Loucy (cell line): ENCODE measurements around the gene NRG3.

Experiments
- H2AFZ ChIP-seq: fragments of 200-600 bp; sonication (generic); 2 replicates; pipeline ENCODE4 v1.6.0; 2016; ENCODE audit warnings: antibody characterized with exemption, mild to moderate bottlenecking, low read length, moderate library complexity
- H3F3A ChIP-seq: fragments of 200-600 bp; 2 replicates; pipeline ENCODE4 v1.6.0; 2016; ENCODE audit warnings: antibody characterized with exemption, low read depth, mild to moderate bottlenecking
- H3K27me3 ChIP-seq: fragments of 200-600 bp; sonication (generic); 2 replicates; pipeline ENCODE4 v1.6.1; 2014; ENCODE audit warnings: low read length, mild to moderate bottlenecking; ENCODE audit not compliant: insufficient read depth, poor library complexity, severe bottlenecking
- H3K36me3 ChIP-seq: fragments of 200-600 bp; sonication (generic); 2 replicates; pipeline ENCODE4 v1.6.1; 2016; ENCODE audit warnings: low read length; ENCODE audit not compliant: insufficient read depth
- H3K4me1 ChIP-seq: fragments of 200-600 bp; sonication (generic); 2 replicates; pipeline ENCODE4 v1.5.1; 2014; ENCODE audit warnings: low read length, mild to moderate bottlenecking; ENCODE audit not compliant: insufficient read depth, poor library complexity, severe bottlenecking
- H3K4me2 ChIP-seq: fragments of 200-600 bp; sonication (generic); 2 replicates; pipeline ENCODE4 v1.6.0; 2014; ENCODE audit warnings: antibody characterized with exemption, low read length, low read depth, mild to moderate bottlenecking; ENCODE audit not compliant: poor library complexity, severe bottlenecking
- H3K4me3 ChIP-seq: fragments of 200-600 bp; sonication (generic); 2 replicates; pipeline ENCODE4 v1.5.1; 2014; ENCODE audit warnings: low read length, mild to moderate bottlenecking, mixed read lengths; ENCODE audit not compliant: poor library complexity, severe bottlenecking
- H3K79me2 ChIP-seq: fragments of 200-600 bp; sonication (generic); 2 replicates; pipeline ENCODE4 v1.6.1; 2014; ENCODE audit warnings: low read length; ENCODE audit not compliant: insufficient read depth
- H3K9ac ChIP-seq: fragments of 200-600 bp; sonication (generic); 2 replicates; pipeline ENCODE4 v1.6.0; 2014; ENCODE audit warnings: mild to moderate bottlenecking, low read depth, low read length, moderate library complexity; ENCODE audit not compliant: poor library complexity, severe bottlenecking
- H3K9me2 ChIP-seq: fragments of 200-600 bp; sonication (generic); replicated peaks from 2 replicates; pipeline ENCODE4 v1.6.1; 2016; ENCODE audit warnings: low read depth, low read length, mixed read lengths
- H3K9me3 ChIP-seq: fragments of 200-600 bp; sonication (generic); 2 replicates; pipeline ENCODE4 v1.6.1; 2014; ENCODE audit warnings: mild to moderate bottlenecking, antibody characterized with exemption, low read length, low read depth; ENCODE audit not compliant: insufficient read depth
- H4K20me1 ChIP-seq: fragments of 200-600 bp; sonication (generic); 2 replicates; pipeline ENCODE4 v1.6.0; 2014; ENCODE audit warnings: antibody characterized with exemption, low read length, mild to moderate bottlenecking; ENCODE audit not compliant: insufficient read depth, poor library complexity, severe bottlenecking
- EZH2phosphoT487 ChIP-seq: fragments of 200-600 bp; IDR thresholded peaks from 2 replicates; pipeline ENCODE4 v1.6.1; 2018; ENCODE audit warnings: antibody characterized with exemption, mild to moderate bottlenecking, moderate library complexity, borderline replicate concordance
- TF ChIP-seq, protein P1 (sequence below): fragments of 200-600 bp; sonication (generic); conservative IDR thresholded peaks from 2 replicates; pipeline ENCODE4 v1.5.1; 2014; ENCODE audit warnings: mild to moderate bottlenecking, antibody characterized with exemption, low read length

The NRG3 gene

DNA sequence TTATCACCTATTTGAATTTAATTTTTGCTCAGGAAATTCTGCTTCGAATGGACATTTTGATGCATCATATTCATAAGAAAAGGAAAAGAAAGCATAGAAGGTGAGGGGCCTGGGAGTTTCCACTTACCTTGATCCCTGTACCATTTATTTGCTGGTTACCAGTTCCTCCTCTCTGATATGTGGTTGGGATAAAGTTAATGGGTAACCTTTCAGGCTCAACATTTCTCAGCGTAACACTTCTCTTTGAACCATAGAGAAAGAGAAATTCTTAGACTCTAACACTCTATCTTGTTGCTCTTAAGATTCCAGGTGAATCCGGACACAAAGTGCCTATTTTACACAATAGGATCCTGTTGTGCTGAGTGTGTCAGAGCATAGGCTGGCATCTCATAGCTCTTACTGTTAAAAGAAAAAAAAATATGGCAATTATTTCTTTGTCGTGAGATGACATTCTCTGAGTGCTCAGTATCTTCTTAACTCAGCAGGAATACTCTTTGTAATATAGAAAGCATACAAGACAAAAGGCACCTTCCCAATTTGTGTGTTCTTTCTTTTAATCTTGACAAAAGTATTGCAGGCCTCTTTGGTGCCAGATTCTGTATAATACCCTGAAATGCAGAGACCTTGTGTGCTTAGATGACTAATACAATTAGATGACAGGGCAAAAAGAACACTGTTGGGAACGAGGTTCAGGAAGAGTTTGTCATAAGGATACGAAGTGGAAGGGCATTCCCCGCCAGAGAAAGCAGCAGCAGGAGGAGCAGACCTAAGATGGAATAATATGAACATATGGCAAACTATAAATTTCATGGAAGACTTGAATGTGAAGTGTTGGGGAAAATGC, 689.6 kb downstream of the NRG3 start:
- Histone ChIP-seq H3K9me3 (no peaks in the 10 kb centered on the region), H2AFZ (no peak overlapping the region), H4K20me1 (no peaks in the 10 kb centered on the region), H3K9ac (no peak overlapping the region), H3K4me2 (no peak overlapping the region), H3F3A (no peaks in the 10 kb centered on the region), H3K79me2 (no peaks in the 10 kb centered on the region), H3K4me3 (no peak overlapping the region), H3K36me3 (no peaks in the 10 kb centered on the region), H3K9me2 (no peaks in the 10 kb centered on the region), H3K4me1 (no peaks in the 10 kb centered on the region), H3K27me3 (no peaks in the 10 kb centered on the region)
- TF ChIP-seq EZH2phosphoT487: no peak
- TF ChIP-seq, protein P1, sequence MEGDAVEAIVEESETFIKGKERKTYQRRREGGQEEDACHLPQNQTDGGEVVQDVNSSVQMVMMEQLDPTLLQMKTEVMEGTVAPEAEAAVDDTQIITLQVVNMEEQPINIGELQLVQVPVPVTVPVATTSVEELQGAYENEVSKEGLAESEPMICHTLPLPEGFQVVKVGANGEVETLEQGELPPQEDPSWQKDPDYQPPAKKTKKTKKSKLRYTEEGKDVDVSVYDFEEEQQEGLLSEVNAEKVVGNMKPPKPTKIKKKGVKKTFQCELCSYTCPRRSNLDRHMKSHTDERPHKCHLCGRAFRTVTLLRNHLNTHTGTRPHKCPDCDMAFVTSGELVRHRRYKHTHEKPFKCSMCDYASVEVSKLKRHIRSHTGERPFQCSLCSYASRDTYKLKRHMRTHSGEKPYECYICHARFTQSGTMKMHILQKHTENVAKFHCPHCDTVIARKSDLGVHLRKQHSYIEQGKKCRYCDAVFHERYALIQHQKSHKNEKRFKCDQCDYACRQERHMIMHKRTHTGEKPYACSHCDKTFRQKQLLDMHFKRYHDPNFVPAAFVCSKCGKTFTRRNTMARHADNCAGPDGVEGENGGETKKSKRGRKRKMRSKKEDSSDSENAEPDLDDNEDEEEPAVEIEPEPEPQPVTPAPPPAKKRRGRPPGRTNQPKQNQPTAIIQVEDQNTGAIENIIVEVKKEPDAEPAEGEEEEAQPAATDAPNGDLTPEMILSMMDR: no peak

DNA sequence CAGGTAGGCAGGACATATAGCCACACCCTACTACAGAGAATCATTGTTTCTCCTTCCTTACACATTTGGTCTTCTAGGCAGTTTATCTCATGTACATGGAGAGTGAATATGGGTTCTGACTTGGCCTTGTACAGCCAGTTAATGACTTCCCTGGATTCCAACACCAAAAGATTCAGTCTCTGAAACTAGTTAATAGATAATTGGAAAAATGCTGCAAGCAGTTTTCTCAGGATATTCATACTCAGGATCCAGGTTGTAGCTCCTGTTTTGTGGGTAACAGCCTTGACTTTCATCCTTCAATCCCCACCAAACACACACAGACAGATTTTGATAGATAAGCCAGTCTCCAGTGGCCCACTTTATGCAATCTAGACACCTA, 690.2 kb downstream of the NRG3 start:
- Histone ChIP-seq H3K4me3 (no peak overlapping the region), H3K9ac (no peak overlapping the region), H3K79me2 (no peaks in the 10 kb centered on the region), H2AFZ (no peak overlapping the region), H3K4me2 (no peak overlapping the region), H3K27me3 (no peaks in the 10 kb centered on the region), H3K36me3 (no peaks in the 10 kb centered on the region), H3K9me3 (no peaks in the 10 kb centered on the region), H3K4me1 (no peaks in the 10 kb centered on the region), H4K20me1 (no peaks in the 10 kb centered on the region), H3K9me2 (no peaks in the 10 kb centered on the region), H3F3A (no peaks in the 10 kb centered on the region)
- TF ChIP-seq, protein P1: no peak
- no peak for TF ChIP-seq EZH2phosphoT487

DNA sequence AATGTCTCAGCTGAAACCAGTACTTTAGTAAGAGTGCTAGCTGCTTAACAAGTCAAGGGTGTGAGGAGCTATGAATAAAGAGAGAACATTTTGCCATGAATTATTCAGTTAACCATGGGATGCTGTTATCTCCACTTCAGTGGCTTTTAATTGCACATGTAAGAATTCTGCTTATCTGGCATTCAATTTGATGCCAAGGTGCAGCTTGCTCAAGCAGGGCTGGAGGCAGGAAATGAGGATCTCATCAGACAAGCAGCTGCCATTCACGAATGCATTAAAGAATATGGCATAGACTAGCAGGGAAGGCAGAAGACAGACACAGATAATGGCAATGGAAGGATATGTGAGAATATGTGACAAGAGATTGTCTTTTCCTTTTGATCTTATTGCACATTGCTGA, 697.8 kb downstream of the NRG3 start:
- Histone ChIP-seq H3K36me3 (no peaks in the 10 kb centered on the region), H3K27me3 (no peaks in the 10 kb centered on the region), H2AFZ (no peak overlapping the region), H3F3A (no peaks in the 10 kb centered on the region), H4K20me1 (no peaks in the 10 kb centered on the region), H3K9me2 (no peaks in the 10 kb centered on the region), H3K4me3 (no peak overlapping the region), H3K4me2 (no peak overlapping the region), H3K79me2 (no peaks in the 10 kb centered on the region), H3K9me3 (no peaks in the 10 kb centered on the region), H3K4me1 (no peaks in the 10 kb centered on the region), H3K9ac (no peak overlapping the region)
- TF ChIP-seq EZH2phosphoT487: no peak
- TF ChIP-seq, protein P1: no peak
